ENCODE measurements around the gene CYP26C1.
"Not testable (repeated sequence)": the region's sequence is repeated elsewhere in the genome, so short reads cannot be mapped to it uniquely, and the experiment has no call there.

Gene CYP26C1

DNA sequence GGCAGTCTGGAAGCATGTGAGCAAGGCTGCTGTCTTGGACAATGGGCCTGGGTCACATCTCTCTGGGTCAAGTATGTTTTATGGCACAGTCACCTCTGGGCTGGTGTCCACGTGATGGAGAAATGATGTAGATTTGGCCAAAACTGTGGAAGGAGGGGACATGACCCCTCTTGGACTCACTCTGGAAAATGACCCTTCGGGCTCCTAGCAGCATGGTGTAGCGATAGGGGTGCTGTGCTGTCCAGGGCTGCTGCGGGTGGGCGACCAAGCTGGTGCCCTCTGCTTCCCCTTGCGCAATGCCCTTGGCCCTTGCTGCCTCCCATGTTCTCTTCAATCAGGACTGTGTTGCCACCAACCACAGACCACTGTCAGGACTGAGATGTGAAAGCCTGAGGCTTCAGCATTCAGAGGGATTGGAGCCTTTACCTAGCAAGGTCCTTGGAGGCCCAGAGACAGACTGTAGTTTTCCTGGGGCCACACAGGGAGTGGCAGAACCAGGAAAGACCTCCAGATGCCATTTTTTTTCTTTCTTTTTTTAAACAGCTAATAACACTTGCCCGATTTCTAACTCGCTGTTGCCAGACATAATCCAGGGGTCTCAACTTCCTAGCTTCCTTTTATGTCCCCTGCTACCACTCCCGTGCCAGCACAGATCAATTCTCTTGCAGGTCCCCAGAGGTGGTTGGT lies 19.2 kb downstream of the CYP26C1 start:
- DNase-seq: no peak

DNA sequence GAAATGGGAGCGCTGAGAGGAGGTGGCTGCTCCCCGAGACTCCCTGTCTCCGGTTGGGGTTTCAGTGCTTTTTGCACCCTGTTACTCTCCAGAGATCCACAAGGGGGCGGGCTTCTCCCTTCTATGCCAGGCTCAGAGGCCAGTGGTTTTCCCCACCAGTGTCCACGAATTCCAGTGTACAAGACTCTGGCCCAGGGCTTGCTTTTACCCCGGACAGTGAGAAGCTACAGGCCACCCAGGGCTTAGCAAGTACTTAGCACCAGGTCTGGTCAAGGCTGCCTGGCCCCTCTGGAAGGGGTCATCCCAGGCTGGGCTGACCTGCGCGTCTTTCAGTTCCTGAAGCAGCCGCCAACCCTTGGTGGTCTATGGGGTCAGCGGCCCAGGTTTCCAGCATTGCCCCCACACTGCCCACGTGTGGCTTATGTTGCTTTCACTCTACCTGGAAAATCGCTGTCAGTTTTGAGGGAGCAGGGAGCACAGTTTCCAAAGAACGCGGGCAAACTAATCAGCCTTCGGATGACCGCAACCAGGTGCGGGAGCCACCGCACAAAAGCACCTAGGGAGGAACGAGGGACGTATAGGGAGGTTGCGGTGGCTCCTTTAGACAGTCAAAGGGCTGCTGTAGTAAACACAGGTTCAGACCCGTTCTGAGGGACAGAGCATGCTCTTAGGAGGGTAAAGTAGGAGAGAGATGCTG lies 19.9 kb downstream of the CYP26C1 start:
- peak; percentile 22 for DNase-seq

DNA sequence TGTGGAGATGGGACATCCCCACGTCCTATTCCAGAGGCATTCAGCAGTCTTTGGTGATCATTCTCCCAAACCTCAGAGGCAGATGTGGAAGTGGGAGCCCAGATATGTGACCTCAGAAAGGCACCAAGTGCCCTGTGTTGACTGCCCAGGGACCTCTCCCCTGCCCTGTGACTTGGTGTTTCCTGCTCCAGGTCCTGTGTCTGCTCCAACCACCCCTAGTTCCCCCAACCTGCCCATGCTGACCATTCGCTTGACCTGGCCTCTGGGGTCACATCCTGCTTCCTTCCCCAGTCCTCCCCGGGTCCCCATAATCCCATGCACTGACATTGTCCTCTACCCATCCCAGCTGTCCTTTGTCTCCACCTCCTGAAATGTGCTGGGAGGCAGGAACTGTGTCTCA lies 20.7 kb downstream of the CYP26C1 start:
- no peak for DNase-seq

DNA sequence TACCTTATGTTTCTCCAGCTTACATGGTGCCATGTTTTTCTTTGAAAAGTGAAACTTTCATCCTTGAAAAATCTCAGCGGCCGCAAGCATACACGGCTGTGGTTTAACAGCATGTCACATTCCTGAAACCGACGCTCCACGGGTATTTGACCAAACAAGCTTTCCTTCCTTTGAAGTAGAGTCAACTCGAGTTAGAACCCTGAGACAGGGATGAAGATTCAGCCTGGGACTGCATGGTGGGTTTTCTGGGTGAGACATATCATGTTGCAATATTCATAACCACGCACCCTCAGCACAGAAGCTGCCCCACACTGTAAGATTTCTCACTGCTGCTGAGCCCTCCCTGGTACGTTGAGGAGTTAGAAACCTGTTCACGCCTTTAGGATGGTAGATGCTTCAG lies 21.2 kb downstream of the CYP26C1 start:
- no peak for DNase-seq

DNA sequence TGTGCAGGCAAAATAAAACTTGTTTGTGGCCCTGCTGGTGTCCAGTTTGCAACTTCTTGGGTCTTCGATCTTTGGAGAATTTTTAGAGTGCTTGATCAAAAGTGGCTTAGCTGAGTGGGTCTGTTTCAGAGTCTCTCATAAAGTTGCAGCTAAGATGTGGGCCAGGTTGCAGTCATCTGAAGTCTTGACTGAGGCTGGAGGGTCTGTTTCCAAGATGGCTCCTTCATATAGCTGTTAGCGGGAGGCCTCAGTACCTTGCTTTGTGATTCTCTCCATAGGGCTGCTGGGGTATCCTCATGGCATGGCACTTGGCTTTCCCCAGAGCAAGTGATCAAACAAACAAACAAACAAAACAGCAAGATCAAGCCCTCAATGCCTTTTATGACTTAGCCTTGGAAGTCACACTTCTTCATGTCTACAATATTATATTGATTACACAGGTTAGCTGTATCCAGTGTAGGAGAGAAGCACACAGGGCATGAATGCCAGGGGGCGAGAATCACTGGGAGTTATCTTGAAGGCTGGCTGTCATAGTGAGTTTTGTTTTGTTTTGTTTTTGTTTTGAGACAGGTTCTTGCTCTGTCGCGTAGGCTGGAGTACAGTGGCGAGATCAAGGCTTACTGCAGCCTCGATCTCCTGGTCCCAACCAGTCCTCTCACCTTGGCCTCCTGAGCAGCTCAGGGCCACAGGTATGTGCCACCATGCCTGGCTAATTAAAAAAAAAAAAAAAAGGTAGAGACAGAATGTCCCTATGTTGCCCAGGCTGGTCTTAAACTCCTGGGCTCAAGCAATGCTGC lies 23.3 kb downstream of the CYP26C1 start:
- no peak for DNase-seq

DNA sequence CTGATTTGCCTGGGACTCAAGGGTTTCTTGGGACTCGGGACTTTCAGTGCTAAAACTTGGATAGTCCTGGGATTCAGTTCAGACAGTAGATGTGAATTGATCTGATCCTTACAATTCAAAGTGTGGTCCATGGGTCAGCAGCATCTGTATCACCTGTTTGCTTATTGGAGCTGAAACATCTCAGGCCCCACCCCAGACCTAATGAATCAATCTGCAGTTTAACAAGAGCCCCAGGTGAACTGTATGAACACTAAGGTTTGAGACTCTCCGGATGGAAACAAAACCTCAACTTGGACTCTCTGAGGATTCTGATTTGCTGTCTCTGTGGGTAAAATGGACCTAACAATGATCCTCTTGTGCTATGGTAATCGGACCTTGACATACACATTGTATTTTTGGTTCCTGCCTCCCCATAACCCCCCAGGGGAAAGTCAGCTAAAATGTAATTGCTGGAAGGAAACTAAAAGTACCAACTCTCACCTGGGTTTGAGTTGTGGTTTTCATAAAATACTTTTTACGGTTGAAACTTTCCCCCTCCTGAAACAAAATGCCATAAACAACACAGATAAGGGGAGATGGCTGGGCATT lies 24.8 kb downstream of the CYP26C1 start:
- DNase-seq: no peak

DNA sequence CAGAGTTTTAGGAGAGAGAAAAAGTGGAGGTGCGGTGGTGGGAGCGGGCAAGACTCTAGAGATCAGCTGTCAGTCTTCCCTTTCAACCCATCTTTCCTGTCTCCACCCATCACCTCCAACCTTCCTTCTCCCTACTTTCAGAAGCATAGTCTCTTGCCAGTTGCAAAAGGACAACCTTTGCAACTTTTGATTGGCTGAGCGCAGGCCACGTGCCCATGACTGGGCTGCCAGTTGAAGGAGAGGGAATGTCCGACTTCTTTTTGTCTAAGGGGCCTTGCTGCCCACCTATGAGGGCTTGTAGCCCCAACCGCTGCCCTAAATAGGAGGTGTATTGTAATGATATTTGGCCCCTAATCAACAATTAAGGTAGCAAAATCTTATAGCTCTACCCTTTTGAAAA lies 25.7 kb downstream of the CYP26C1 start:
- DNase-seq: no peak

DNA sequence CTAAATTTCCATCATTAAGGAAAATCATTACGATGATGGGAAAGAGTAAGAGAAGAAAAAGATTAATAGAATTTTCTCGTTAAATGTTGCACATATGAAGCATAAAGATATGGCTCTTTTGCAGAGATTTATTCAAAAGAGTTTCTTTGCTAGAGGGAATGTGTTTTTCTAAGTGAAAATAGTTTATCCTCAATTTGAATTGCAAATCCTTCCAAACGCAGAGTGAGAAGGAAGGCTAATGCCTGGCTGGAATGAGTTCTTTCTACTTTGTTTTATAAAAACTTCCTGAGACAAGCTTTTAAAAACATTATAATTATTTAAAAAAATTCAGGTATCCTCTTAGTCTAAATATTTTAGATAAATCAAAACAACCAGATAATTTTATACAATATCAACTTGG lies 27.2 kb downstream of the CYP26C1 start:
- DNase-seq: no peak

DNA sequence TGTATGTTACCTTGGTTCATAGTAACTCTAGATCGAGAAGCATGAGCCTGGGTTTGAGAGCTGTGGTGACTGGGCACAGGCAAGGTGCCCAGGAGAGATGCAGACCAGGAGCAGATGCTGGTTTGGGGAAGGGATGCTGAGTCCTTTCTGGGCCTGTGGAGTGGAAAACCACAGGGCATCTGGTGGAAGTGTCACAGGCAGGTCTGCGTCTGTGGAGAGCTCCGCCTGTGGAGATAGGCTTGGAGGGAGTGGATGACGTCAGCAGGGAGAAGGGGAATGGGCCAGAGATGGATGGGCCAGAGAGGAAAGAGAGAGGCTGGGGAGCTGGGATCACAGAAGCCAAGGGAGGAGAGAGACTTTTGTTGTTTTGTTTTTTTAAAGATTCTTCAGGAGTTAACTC lies 27.9 kb downstream of the CYP26C1 start:
- DNase-seq: no peak

DNA sequence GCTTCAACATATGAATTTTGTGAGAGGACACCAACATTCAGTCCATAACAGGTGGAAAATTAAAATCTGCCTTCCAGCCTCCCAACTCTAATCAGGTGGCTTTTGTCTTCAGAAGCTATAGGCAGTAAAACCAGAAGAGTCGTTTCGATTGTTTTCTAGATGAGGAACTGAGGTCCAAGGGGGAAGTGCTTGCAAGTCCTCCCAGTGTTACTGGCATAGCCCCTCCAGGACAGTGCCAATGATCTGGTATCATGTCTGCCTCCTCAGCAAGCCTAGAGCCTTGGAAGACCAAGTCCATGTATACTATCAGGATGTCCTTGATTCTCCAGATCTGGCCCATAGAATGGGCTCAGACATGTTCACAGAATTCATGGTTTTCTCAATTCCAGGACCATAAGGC lies 30.0 kb downstream of the CYP26C1 start:
- no peak for DNase-seq

DNA sequence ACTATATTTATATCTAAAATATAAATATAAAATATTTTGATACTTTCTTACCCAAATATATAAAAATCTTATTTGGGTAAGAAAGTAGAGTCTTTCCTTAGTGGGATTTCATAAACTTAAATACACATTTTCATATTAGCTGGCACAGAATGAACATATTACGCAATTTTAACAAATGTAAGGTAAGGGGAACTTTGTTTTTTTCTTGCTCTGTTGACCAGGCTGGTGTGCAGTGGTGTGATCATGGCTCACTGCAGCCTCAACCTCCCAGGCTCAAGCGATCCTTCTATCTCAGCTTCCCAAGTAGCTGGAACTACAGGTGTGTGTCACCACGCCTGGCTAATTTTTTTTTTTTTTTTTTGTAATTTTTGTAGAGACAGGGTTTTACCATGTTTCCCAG lies 31.4 kb downstream of the CYP26C1 start:
- no peak for DNase-seq

DNA sequence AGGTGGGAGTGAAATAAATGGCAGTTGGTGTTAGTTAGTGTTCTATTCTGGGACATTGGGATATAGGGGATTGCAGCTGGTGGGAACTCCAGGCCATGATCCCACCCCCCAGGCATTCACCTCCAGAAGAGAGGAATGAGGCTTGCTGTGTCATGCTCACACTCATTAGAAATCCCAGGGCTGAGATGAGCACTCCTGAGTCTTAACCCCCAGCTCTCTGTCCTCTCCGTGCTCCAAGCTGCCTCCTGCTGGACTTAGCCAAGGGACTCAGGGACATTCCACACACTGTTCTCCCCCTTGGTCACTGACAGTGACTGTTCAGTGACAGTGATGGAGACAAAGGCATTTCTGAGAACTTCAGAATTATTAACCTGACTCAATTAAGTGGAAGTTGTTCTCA lies 34.6 kb downstream of the CYP26C1 start:
- DNase-seq: no peak

DNA sequence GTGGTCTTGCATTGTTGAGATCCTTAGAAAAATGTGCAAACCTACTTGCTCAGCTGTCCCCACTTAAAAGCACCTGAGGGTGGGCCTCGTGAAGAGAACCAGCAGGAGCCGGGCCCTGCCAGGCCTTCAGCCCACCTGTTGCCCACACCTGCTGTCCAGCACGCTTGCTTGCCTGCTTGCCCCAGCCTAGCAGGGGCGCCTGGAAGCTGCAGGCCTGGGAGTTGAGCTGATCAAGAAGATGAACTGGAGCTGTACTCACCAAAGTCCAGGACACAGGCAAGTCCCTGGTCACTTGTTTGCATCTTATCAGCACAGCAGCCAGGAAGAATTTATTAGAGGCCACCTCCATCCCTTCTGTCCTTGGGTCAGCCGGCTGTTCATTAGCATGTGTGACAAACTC lies 36.3 kb downstream of the CYP26C1 start:
- DNase-seq: no peak

DNA sequence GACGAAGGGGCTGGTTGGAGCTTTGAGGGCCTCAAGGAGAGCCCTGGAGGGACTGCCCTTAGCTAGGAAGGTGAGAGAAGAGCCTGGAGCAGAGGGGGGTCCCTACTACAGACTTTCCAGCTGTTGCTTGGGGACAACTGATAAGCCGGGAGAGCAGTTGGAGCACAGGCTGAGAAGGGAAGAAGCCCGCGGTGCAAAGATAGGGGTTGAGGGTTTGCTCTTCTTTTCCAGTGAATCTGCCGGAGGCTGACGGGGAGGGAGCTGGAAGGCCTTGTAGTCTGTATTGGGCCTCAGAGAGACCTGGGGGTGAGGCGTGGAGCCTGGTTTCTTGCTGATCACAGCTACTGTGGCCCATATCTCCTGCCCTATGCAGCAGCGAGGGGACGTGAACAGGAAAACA lies 36.8 kb downstream of the CYP26C1 start:
- DNase-seq: no peak

DNA sequence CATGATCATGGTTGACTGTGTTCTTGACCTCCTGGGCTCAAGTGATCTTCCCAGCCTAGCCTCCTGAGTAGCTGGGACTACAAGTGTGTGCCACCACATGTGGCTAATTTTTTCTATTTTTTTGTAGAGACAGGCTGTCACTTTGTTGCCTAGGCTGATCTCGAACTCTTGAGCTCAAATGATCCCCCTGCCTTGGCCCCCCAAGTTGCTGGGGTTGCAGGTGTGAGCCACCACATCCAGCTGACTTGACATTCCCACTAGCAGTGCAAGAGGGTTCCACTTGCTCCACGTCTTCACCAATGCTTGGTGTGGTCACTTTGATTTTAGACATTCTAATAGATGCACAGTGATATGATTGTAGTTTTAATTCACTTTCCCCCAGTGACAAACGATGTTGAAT lies 38.2 kb downstream of the CYP26C1 start:
- no peak for DNase-seq

DNA sequence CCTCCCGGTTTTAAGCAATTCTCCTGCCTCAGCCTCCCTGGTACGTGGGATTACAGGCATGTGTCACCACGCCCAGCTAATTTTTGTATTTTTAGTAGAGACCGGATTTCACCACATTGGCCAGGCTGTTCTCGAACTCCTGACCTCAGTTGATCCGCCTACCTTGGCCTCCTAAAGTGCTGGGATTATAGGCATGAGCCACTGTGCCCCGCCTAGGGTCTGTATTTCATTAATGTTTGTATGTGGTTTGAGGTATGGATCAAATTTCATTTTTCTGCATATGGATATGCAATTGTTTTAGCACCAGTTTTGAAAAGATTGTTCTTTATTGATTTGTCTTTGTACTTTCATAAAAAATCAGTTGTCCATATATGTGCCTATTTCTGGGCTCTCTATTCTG lies 39.1 kb downstream of the CYP26C1 start:
- no peak for DNase-seq

DNA sequence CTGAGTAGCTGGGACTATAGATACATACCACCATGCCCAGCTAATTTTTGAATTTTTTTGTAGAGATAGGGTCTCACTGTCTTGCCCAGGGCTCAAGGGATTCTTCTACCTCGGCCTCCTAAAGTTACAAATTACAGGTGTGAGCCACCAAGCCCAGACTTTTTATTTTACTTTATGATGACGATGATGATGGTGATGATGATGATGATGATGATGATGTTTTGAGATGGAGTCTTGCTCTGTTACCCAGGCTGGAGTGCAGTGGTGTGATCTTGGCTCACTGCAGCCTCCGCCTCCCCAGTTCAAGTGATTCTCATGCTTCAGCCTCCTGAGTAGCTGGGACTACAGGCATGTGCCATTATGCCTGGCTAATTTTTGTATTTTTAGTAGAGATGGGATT lies 40.5 kb downstream of the CYP26C1 start:
- DNase-seq: not testable (repeated sequence)

DNA sequence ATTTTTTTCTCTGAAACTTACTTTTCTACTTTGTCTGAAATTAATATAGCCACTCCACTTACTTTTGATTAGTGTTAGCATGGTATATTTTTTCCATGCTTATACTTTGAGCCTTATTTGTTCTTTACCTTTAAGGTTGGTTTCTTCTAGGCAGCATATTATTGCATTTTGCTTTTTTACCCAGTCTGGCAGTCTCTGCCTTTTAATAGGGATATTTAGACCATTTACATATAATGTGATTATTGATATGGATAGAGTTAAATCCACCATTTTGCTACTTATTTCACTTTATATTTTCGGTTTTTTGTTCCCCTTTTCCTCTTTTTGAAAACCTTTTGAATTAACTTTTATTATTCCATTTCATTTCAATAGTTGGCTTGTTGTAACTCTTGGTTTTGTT lies 43.4 kb downstream of the CYP26C1 start:
- no peak for DNase-seq

DNA sequence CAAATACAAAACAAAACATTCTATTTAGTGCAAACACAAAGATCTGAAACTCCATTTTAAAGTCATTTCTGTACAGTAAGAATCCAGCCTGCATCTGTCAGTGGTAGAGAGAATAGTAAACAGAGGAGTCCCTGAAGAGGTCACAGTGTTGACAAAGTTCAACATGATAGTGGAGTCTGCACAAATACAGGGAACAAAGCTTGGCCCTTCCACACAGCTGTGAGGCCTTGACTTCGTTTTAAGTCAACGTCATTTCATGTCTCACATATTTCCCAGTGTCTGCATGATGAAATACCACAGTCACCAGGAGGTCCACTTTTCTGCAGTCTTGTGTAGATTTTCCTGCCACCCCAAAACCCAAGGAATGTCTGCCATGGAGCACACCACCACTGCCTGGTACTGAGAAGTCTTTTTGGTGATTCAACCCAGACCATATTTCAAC lies 46.1 kb downstream of the CYP26C1 start:
- DNase-seq: no peak

DNA sequence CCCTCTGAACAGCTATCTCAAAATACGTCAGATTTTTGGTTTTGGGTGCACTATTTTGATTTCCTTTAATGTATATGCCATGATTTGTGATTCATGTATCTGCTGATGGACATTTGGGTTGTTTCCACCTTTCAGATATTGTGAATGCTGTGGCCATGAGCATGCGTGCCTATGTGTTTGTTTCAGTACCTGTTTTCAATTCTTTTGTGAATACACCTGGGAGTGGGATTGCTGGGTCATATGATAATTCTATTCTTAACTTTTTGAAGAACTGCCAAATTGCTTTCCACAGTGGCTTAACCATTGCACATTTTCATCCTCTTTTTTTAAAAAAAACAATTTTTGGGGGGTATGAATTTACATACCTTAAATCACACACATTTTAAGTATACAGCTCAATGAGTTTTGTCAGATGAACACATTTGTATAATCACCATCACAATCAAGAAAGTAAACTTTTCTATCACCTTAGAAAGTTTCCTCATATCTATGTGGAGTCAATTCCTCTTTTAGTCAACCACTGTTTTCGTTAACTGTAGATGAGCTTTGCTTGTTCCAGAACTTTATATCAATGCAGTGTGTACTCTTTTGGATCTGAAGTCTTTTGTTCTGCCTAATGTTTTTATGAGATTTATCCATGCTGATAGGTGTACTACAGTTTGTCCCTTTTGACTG lies 50.0 kb downstream of the CYP26C1 start:
- no peak for DNase-seq

DNA sequence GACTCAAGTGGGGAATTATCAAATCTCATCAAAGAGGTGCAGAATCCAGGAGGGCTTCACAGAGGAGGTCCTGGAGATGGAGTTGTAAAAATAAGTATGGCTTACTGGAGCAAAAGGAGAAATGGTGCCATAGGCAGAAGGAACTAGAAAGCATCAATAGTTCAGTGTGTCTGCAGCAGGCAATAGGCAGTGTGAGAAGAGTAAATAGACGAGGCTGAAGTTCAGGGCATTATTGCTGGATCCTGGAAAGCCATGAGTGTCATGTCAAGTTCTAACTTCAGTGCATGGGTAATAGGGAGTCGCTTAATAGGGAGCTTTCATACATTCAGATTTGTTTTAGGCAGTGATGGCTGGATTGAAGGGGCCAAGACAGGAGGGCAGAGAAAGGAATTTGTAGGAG lies 52.4 kb downstream of the CYP26C1 start:
- no peak for DNase-seq

DNA sequence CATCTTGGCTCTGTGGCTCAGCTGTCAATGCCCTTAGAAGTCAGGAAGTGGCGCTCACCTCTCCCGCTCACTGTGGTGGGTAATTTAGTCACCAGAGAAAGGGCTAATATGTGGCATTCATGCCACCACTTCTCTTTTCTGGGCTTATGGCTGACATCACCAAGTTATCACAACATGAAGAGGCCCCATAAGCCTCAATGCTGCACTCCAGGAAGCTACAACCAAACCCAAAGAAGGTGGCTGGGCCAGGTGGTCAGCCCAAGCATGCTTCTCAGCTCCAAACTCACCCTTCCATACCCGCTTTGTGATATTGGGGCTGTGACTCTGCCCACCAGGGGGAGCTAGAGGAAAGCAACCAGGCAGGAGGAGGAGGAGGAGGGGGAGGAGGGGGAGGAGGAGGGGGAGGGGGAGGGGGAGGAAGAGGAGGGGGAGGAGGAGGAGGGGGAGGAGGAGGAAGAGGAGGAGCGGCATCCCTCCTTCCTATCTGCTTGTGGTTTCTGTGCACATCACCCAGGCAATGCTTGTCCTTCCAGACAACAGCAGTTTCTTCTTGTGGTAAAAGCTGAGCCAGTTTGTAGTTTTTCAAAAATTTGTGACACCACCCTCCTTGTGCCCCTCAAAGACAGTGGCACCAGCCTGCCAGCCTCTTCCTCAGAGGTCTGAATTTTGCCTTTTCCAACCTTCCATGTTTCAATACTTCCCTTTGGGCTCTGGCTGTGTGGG lies 55.2 kb downstream of the CYP26C1 start:
- DNase-seq: peak; percentile 42

All from NCI-H226 (cell line).